SK-N-DZ (cell line): ENCODE data around the gene USP19. TPM values are rescaled to one million over a fixed set of nuclear protein-coding genes. Genes with fewer than 3 reads are reported as not detected.

Source experiments
- DNase-seq: peaks from one replicate; pipeline ENCODE4 v3.0.0-alpha.2; 2015; ENCODE audit warnings: low spot score
- polyA plus RNA-seq, 2 experiments: library from polyadenylated mRNA; depleted of rRNA; stranded (reverse); fragments of >200 nt; gene quantifications; 2 replicates each; pipeline ENCODE4 v1.2.3, GENCODE V29; 2014

Gene USP19, protein sequence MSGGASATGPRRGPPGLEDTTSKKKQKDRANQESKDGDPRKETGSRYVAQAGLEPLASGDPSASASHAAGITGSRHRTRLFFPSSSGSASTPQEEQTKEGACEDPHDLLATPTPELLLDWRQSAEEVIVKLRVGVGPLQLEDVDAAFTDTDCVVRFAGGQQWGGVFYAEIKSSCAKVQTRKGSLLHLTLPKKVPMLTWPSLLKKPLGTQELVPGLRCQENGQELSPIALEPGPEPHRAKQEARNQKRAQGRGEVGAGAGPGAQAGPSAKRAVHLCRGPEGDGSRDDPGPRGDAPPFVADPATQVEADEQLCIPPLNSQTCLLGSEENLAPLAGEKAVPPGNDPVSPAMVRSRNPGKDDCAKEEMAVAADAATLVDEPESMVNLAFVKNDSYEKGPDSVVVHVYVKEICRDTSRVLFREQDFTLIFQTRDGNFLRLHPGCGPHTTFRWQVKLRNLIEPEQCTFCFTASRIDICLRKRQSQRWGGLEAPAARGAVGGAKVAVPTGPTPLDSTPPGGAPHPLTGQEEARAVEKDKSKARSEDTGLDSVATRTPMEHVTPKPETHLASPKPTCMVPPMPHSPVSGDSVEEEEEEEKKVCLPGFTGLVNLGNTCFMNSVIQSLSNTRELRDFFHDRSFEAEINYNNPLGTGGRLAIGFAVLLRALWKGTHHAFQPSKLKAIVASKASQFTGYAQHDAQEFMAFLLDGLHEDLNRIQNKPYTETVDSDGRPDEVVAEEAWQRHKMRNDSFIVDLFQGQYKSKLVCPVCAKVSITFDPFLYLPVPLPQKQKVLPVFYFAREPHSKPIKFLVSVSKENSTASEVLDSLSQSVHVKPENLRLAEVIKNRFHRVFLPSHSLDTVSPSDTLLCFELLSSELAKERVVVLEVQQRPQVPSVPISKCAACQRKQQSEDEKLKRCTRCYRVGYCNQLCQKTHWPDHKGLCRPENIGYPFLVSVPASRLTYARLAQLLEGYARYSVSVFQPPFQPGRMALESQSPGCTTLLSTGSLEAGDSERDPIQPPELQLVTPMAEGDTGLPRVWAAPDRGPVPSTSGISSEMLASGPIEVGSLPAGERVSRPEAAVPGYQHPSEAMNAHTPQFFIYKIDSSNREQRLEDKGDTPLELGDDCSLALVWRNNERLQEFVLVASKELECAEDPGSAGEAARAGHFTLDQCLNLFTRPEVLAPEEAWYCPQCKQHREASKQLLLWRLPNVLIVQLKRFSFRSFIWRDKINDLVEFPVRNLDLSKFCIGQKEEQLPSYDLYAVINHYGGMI (N-terminal part only)
- 41.5 and 49.9 TPM in 2 replicates for polyA plus RNA-seq (2014; cell fraction: cytosol; rRNA removed)
- 111 and 126 TPM in 2 replicates for polyA plus RNA-seq (2014; cell fraction: nucleus; rRNA removed)

GRCh38 chr3:49120438-49121131 is at the start of gene USP19:
Gene USP19, minus strand, starts transcription at chr3:49120823. Its CDS starts 1,678 bp downstream, at chr3:49119145.
- peak; percentile 89 for DNase-seq

GRCh38 chr3:49166752-49167556 is 46.3 kb upstream of the USP19 start:
- DNase-seq: no peak

DNA sequence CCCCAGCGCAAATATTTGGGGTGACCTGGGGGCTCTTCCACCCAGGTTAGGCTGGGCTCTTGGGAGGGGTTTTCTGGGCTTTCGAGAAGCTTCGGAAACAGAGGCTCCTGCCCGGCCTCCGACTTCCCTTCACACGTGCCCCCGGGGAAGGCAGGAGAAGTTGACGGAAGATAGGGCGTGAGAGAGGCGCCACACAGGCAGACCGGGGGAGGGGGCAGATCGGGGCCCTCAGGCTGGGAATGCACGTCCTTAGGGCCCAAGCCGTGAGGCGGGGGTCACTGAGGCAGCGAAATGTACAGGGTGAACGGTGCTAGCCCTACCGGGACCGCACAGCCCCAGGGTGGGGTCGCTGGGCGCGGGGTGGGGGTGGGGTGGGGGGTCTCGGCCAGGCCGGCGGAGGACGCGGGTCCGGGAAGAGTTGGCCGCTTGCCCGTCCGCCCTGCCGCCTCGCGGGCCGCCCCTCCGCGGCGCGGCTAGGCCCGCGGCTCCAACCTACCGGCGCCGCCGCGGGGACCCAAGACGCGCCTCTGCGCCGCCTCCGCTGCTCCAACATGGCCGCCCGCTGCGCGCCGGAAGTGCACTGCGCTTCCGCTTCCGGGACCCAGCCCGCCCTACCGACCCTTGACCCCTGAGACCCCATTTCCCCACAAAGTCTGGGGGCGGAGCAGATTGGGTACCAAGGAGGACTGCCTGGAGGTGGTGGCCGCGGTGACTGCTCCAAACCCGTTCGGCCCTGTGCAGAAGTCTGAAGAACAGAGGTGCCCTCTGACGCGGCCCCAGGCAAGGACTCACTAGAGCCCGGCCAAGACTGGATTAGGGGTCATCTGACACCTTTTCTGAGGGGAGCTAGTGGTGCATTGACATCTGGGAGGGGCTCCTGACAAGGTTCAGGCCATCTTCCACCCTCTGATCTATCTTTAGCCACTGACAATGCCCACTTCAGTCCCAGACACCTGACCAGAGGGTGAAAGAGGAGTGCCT is 45.4 kb upstream of the USP19 start, which contains the start of gene CCDC71:
TSS of gene CCDC71 (minus strand) at position 561 of the 981 bp plus-strand sequence. CDS start 2,123 bp downstream, outside the sequence.
- DNase-seq: peak; percentile 71

DNA sequence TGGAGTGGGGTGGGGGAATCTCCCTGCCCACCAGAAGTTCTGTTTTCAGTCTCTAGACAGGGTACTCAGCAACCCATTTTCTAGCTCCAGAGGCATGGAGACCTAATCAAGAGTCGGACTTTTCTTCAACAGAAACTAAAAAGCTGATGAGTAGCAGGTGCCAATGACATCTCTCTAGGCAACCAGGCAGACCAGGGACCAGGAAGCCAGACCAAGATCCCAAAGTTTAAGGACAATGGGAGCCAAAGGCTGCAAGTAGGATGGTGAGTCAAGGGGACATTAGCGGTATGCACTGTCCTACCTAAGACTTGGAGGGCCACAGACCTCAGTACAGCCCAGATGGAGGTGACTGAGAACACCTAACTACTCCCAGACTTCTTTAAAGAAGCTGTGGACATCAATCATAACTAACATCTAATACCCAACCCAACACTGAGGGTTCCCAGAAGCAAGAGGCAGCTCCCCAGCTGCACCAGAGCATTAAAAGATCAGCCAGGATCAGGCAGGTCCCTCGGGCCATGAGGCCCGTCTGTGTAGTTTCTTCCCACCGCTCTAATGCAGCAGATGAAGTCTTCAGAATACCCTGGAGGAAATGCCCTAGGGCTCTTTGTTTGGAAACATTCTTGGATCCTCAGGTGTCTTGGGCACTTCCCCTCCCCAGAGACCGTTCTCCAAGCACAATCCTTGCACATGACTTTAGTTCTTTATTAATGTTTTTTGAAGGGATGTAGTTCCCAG is 44.5 kb upstream of the USP19 start:
- no peak for DNase-seq

DNA sequence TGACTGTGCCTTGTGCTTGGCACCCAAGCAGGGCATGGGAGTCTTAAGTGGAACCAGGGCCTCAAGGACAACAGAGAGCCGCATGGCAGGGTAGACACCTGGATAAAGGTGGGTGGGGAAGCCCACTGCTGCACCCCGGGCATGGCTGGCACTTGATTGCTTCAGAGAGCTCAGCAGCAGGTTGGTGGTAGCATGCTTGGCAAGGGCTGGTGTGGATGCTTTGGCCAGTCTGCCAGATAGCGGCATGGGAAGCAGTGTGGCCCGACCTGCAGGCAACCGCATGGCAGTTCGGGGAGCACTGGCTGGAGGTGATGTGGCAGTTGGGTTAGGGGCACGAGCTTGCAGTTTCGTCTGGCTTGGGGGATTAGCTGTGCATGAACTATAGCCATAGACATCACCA is 43.0 kb upstream of the USP19 start:
- DNase-seq: no peak

DNA sequence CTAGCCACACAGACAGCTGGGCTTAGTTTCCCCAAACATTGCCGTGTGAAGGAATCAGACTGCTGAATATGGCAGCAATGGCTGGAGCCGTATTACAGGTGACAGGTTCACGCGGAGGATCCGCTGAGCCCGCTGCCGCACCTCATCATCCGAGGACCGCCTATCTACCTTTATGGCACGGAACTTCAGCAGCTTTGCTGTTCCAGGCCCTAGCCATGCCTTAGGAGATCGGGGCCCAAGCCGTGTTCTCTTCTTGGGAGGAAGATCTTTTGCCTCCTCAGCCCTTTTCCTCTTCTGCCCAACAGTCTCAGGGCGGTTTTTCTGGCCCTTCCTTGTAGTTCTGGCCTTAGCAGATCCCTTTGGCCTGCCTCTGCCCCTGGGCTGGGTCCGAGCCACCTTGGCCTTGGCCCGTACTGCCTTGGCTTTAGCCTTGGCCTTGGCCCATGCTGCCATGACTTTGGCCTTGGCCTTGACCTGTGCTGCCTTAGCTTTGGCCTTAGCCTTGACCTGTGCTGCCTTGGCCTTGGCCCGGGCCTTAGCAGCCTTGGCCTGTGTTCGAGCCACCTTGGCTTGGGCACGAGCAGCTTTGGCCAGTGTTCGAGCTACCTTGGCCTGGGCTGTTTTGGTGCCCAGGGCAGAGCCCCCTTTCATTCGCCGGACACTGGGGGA is 42.3 kb upstream of the USP19 start:
- DNase-seq: no peak

GRCh38 chr3:49161808-49162530 is 41.3 kb upstream of the USP19 start:
- no peak for DNase-seq

- DNase-seq: no peak
Observed at GRCh38 chr3:49161197-49161596, 40.6 kb upstream of the USP19 start.

DNA sequence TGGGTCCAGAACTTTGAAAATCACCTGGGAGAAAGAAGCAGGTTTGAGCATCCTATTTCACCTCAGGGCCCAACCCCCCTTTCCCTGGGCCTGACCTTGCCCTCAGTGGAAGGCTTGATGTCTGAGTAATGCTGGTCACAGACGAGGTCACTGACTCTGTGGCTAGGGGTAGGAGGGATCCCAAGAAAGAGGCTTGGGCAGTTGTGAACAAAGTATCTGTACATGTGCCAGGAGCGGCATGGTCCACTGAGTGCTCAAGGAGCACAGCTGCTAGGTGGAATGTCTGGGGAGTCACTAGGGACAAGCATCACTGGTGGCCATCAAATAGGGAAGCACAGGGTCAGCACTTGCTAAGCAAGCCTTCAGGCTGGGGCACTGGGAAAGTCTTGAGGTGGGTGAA is 38.2 kb upstream of the USP19 start:
- DNase-seq: no peak

DNA sequence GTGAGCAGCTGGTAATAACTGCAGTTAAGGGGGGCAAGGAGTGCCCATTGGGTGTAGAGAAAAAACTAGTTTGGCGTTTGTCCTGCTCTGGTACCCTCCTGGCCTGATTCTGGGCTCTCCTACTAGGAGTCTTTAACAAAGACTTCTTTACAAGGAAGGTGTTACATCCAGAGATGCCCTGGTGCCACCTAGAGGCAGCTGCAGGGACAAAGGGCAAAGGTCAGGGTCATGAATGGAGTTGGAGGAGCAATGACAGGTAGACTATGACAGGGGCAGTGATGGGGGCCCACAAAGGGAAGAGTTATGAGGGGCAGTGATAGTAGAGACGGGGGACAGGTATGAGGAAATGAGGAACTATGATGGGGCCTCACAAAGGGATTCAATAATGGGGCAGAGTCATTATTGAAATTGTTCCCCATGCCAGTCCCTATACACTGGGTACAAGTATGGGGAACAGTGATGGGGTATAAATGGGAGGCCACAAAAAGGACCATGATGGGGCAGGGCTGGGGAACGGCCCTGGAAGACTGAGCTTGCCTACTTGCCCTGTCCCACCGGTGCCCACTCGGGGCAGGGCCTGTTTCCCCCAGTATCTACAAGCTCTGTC is 37.6 kb upstream of the USP19 start:
- peak; percentile 49 for DNase-seq

DNA sequence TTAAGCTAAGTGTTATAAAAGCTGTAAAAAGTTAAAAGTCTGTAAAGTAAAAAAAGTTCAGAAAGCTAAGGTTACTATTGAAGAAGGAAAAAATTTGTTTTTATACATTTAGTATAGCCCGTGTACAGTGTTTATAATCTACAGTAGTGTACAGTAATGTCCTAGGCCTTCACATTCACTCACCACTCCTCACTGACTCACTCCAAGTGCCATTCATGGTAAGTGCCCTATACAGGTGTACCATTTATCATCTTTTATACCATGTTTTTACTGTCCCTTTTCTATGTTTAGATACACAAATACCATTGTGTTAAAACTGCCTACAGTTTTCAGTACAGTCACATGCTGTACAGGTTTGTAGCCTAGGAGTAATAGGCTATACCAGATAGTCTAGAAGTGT is 36.7 kb upstream of the USP19 start:
- DNase-seq: no peak

GRCh38 chr3:49153349-49153912 is 32.8 kb upstream of the USP19 start:
- no peak for DNase-seq

- no peak for DNase-seq
Observed at GRCh38 chr3:49151610-49152009, 31.0 kb upstream of the USP19 start.

- DNase-seq: no peak
Observed at GRCh38 chr3:49148159-49148558, 27.5 kb upstream of the USP19 start.

DNA sequence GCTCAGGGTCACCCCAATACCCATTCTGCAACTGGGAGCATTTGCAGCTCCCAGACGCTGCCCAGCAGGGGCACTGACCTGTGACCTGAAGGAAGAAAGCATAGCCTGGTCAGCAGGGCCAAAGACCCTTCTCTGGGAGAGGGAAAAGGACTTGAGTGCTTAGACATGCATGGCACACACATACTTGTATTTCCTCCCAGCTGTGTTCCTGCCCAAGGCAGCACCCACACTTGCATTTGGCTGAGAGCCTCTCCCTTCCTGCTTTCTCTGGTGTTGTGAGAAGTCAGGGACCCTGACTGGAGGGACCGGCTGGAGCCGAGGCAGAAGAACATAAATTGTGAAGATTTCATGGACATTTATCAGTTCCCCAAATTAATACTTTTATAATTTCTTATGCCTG is 19.5 kb upstream of the USP19 start:
- no peak for DNase-seq

DNA sequence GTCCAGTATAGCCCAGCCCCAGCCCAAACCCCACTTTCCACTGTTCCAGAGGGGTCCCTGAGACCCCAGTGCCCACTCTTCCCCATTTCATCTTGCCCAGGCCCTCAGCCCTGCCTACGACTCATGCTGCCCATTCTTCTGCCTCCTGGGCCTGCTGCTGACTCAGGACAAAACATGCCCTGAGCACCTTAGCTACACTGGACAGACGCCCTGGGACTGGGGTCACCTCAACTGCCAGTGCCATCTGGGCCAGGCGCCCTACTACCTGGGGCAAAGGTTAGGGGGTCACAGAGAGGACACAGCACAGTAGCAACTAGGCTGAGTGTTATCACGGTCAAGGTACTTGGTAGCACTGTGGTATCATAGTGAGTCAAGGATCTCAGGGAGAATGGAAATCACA is 14.9 kb upstream of the USP19 start:
- no peak for DNase-seq
